Middle frontal gyrus (tissue), 1 donor: ENCODE results near the gene ZGRF1.
"Not testable (repeated sequence)": the region's sequence is repeated elsewhere in the genome, so short reads cannot be mapped to it uniquely, and the experiment has no call there.

Experiments used
- DNase-seq: peaks from one replicate; pipeline ENCODE4 v3.0.0-alpha.2; 2015; ENCODE audit warnings: low spot score; ENCODE audit errors: extremely low spot score

ZGRF1 gene

DNA sequence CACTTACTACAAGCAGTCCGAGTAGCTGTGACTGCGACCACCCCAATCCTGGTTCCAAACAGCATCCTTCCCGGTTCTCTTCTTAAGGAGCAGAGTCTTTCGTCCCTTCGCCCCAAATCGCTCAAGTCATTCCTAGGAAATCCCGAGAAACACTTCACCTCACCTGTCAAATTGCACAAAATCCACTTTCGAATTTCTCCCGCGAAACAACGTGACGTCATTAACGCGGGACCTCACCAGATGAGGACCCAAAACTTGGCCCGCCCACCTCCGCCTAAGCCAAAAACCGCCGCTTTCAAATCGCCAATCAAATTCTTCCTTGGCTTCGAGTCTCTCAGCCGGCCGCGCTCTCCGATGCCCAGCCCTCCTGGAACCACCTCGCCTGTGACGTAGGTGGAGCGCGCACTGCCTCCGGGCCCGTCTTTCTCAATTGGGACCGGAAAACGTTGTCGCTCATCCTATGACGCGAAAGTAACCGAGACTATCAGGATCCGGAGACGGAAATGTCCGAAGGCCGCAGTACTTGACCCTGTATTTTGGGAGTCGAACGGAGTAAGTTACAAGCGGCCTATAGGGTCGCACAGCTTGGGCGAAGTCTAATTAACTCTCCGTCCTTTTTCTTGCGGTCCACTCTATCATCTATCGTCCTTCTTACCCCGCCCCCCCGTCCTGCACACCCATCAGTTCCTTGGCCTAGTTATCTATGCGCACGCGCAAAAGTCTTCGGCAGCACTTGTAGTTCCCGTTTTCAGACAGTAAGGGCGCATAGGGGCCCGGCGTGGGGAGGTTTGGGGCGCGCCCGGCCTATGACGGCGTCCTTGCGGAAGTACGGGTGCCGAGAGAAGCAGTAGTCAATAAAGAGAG lies at the start of gene ZGRF1, which contains the start of gene LARP7:
ZGRF1 (minus strand) TSS at position 222 of the 864 bp plus-strand sequence. CDS start 3,733 bp downstream, outside the sequence.
LARP7 (plus strand) TSS at position 456 of the 864 bp plus-strand sequence. CDS start 7,527 bp downstream, outside the sequence.
- DNase-seq = peak; percentile 100

DNA sequence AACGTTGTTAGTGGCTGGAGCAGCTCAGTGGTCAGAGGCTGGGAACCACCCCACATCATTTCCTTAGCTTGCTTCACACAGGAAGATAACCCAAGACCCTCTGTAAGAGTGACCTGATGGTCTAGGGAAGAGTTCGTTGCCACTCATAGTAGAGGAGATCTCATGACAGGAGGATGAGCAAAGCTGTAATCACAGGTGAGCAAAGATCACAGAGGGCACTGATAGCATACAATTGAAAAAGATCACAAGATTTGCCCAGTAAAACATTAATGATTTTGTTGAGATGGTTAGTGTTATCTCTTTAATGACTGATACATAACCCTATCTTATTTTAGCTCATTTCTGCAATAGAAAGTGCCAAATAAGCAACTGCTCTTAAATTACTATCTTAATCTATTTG lies 44.3 kb upstream of the ZGRF1 start:
- DNase-seq = no peak

GRCh38 chr4:112677519-112678091 lies 40.9 kb upstream of the ZGRF1 start:
- no peak for DNase-seq

- no peak for DNase-seq
These were observed 37.7 kb upstream of the ZGRF1 start for GRCh38 chr4:112674376-112674775.

DNA sequence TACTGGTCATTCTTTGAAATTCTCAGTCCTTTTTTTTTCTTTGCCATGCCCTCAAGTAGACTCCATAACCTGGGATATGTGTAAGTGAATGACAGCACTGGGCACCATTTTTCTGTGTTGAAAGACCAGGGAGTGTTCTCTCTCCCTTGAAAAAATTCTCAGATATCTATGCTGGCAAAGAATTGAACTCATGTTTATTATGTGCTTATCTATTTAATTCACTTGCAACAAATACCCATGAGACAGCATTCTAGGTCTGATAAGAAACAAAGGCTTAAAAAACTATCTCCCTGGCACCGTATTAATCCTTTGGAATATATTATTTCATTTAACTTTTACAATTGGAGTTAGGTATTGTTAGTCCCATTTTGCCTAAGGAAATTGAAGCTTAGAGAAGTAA lies 37.0 kb upstream of the ZGRF1 start:
- DNase-seq = no peak

- DNase-seq = no peak
These were observed 36.4 kb upstream of the ZGRF1 start for GRCh38 chr4:112673076-112673475.

DNA sequence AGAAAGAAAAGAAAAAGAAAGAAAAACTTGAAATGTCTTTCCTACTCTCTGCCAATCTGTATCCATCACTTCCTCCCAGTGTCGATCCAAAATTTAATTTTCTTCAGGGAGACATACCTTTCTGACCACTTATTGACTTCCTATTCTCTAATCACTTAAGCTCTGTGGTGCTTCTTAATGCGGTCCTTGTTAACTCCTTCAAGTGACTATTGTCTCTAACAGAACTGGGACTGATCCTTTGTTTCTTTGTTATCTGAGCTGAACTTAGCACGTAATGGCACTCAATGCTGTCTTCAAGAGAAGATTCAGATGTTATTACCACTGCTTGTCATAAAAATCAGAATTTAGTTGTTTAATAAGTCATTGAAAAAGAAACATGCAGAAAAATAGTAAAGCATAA lies 31.4 kb upstream of the ZGRF1 start:
- DNase-seq = no peak

GRCh38 chr4:112664611-112665010 lies 27.9 kb upstream of the ZGRF1 start:
- no peak for DNase-seq

- not testable (repeated sequence) for DNase-seq
These were observed 19.4 kb upstream of the ZGRF1 start for GRCh38 chr4:112656115-112656514.

GRCh38 chr4:112655270-112655669 lies 18.6 kb upstream of the ZGRF1 start:
- DNase-seq = no peak

DNA sequence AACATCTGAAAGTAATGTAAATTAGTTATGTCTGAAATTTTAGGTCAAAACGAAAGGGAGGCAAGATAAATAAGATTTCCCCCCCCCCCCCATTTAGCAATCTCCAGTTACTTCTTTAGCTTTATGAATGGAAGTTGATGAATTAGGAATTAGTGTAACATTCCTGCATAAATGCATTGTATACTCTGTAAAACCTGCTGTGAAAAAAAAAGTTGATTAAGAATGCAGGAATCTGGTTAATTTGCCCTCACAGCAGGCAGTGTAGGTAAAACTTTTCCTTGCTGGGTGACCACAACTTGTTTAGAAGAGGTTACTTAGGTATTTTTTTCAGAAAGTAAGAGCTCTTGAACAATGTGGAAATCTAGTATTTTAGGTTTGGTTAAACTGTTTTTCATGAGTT lies 15.5 kb upstream of the ZGRF1 start:
- no peak for DNase-seq

DNA sequence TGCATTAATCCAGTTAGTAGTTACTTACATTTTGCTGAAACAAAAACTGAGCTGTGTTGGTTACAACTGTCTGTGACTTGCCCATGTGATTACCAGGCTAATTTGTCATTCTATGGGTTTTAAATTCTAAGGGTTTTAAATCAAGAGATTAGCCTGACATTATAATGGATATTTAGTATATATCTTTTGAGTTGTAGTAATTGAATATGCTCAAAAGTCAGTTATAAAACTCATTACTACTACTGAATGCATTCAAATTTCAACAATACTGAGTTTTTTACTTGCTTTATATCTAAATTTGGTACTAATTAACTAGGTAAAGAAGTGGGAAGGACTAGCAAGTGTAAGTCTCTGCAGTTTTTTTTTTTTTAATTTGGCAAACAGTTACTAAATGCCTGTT lies 14.9 kb upstream of the ZGRF1 start:
- no peak for DNase-seq

GRCh38 chr4:112650332-112650731 lies 13.6 kb upstream of the ZGRF1 start:
- DNase-seq = no peak

GRCh38 chr4:112649055-112649408 lies 12.3 kb upstream of the ZGRF1 start:
- DNase-seq = no peak

- DNase-seq = no peak
These were observed 11.8 kb upstream of the ZGRF1 start for GRCh38 chr4:112648263-112649054.

GRCh38 chr4:112647785-112648184 lies 11.1 kb upstream of the ZGRF1 start:
- DNase-seq = no peak

- DNase-seq = no peak
These were observed 10.2 kb upstream of the ZGRF1 start for GRCh38 chr4:112646632-112647537.

- no peak for DNase-seq
These were observed 9.0 kb upstream of the ZGRF1 start for GRCh38 chr4:112645541-112646329.

GRCh38 chr4:112644595-112645535 lies 8.2 kb upstream of the ZGRF1 start:
- not testable (repeated sequence) for DNase-seq
